ENCODE results near the gene C9orf50.
A peak's percentile ranks its signal among the peaks of the same experiment; 100 is the strongest.

The C9orf50 gene

DNA sequence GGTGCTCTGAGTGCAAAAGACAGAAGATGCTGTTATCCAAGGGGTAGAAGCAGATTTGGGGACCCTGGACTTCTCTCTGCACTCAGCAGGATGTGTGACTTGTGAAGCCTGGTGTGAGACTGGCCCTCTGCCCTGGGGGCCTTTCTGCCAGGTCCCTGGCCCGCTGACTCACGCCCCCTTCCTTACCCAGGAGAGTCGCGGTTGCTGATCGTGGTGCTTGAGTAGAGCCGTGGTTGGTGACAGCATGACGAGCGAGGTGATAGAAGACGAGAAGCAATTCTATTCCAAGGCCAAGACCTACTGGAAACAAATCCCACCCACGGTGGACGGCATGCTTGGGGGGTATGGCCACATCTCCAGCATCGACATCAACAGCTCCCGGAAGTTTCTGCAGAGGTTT is 11.6 kb upstream of the C9orf50 start:
- no peak for FAIRE-seq
- no peak for DNase-seq (ENCODE audit: insufficient read length, low spot score)

- DNase-seq (ENCODE audit: insufficient read length, low spot score) (no peak), FAIRE-seq (no peak)
These were observed 10.8 kb upstream of the C9orf50 start for GRCh38 chr9:129631674-129632129.

- FAIRE-seq (no peak), DNase-seq (ENCODE audit: insufficient read length, low spot score) (no peak)
These were observed 10.2 kb upstream of the C9orf50 start for GRCh38 chr9:129630967-129631673.

DNA sequence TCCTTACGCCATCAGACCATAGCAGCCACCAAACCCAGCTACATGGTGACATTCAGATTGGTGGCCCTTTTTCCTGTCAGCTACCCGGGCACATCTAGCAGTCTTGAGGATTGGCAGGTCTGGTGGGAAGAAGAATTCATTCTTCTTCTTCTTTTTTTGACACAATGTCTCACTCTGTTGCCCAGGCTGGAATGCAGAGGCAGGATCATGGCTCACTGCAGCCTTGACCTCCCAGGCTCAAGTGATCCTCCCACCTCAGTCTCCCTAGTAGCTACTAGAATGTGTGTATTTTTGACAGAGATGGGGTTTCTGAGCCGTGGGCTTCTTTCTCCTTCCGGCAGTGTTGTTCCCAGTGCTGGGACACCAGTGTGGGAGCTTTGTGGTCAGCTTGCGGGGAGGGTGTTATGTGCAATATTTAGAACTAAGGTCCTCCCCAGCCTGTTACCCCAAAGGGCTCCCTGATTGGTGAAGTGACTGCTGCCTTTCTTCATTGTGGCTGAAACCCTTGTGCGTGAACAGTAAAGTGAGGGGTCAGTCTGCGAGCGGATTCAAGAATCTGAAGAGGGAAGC is 8.4 kb upstream of the C9orf50 start:
- no peak for FAIRE-seq

DNA sequence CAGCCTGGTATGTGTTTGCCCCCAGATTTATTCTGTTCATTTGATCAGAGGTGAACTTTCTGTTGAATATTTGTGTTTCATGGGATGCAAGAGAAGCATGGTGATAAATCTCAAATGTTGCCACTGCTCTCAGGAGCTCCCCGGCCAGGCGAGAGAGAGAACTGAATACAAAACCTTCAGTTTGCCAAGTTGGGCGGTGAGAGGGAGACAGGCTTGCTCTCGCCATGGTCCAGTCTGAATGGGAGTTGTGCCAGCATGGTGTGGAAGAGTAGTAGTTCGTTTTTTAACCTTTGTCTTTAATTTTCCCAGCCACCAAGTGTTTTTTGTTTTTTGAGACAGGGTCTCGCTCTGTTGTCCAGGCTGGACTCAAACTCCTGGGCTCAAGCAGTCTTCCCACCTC is 7.8 kb upstream of the C9orf50 start:
- DNase-seq (ENCODE audit: insufficient read length, low spot score), result no peak
- FAIRE-seq, result no peak

More for the DNA sequence above, 8.4 kb upstream of the C9orf50 start:
- no peak for DNase-seq (ENCODE audit: insufficient read length, low spot score)

GRCh38 chr9:129627556-129628440 is 6.9 kb upstream of the C9orf50 start:
- DNase-seq (ENCODE audit: insufficient read length, low spot score), result no peak
- no peak for FAIRE-seq

GRCh38 chr9:129626625-129627284 is 5.9 kb upstream of the C9orf50 start:
- no peak for DNase-seq (ENCODE audit: insufficient read length, low spot score)
- no peak for FAIRE-seq

GRCh38 chr9:129626079-129626624 is 5.3 kb upstream of the C9orf50 start, which contains the start of gene NTMT1:
TSS of gene NTMT1 (plus strand) at chr9:129626163. CDS start at chr9:129632704, 6,541 bp downstream.
- peak; percentile 68 for DNase-seq (ENCODE audit: insufficient read length, low spot score)
- FAIRE-seq, result no peak

DNA sequence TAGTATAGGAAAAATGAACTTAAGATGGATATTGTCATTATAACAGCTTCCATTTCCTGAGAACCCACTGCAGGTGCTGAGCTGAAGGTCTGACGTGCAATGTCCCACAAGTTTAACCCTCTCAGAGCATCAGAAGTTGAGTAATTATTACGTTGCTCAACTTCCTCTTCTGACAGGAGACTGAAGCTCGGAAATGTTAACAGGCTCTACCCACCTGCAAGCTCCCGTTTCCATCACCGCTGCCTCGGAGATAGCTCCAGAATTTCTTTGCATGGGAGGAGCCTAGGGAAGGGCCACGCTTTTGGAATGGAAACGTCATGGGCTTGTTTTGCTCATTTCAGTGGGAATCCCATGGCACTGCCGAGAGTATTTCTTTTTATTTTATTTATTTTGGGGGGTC is 4.0 kb upstream of the C9orf50 start:
- no peak for FAIRE-seq
- DNase-seq (ENCODE audit: insufficient read length, low spot score), result no peak

- FAIRE-seq, result no peak
- DNase-seq (ENCODE audit: insufficient read length, low spot score), result peak; percentile 48
These were observed 3.4 kb upstream of the C9orf50 start for GRCh38 chr9:129624168-129624759.

DNA sequence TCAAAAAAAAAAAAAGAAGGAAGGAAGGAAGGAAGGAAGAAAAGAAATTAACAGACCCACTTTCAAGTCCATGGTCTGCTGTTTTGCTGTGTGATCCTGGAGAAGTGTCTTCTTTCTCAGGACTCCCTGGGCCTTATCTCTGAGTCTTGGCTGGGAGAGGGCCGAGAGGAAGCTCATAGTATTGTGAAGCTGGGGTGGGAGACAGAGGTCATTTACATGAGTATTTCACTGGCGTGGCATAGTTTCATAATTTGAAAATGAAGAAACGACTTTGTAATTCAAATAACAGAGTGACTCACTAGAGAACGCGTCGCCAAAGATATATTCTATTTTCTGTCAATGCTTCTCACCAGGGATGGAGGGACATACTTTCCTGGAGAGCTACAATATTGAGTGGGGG is 2.4 kb upstream of the C9orf50 start:
- DNase-seq (ENCODE audit: insufficient read length, low spot score) (no peak), FAIRE-seq (no peak)

DNA sequence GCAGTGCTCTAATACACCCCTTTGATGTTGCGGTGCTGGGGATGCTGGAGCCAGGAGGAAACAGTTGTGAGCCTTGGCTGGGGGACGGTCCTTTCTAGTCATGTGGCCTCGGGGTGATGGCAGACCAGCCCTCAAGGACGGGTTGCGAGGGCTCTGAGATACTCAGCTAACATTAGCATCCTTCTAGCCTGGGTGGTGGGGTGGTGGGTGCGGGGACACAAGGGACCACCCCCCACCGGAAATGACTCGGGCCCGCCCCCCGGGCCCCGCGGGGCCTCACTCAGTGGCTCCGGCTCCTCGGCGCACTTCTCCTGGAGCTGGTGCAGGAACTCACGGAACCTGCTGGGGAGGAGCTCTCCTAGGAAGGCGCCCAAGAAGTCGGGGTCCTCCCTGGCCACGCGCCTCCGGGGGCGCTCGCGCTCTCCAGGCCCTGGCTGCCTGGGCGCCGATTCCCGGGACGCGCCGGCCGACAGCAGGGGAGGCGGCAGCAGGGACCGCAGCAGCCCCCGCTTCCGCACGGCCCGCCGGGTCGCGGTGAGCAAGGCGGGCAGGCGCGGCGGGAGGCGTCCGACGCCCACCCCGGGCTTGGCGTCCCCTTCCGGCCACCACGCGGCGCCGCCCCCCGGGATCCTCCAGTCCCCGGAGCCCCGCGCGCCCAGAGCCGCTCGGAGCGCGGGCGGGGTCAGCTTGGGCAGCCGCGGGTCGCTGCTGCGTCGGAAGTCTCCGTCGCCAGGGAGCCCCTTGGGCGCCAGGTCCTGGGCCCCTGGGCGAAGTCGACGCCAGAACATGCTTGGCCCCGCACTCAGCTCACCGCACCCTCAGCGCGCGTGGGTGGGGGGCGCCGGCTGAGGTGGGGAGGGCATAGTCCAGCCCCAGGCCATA is 873 bp downstream of the C9orf50 start:
- no peak for DNase-seq (ENCODE audit: insufficient read length, low spot score)
- FAIRE-seq, result no peak

DNA sequence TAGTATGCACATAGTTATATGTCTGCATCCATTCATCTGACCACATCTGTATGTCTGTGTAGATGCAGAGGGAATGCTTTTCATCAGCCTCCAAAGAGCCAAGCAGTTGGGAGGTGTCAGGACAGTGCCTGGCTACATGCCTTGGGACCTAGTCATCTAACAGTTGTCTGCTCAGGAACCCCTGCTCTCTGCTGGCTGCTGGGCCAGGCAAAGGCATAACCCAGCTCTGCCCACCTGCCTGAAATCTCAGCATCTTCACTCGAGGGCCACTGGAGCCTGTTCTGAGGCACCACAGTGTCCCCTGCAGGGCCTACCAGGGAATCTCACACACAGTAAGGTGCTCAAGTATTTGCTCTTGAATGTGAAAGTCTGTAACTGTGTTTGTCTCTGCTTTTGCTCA is 3.7 kb downstream of the C9orf50 start:
- FAIRE-seq (peak; percentile 55), DNase-seq (ENCODE audit: insufficient read length, low spot score) (peak; percentile 41)

DNA sequence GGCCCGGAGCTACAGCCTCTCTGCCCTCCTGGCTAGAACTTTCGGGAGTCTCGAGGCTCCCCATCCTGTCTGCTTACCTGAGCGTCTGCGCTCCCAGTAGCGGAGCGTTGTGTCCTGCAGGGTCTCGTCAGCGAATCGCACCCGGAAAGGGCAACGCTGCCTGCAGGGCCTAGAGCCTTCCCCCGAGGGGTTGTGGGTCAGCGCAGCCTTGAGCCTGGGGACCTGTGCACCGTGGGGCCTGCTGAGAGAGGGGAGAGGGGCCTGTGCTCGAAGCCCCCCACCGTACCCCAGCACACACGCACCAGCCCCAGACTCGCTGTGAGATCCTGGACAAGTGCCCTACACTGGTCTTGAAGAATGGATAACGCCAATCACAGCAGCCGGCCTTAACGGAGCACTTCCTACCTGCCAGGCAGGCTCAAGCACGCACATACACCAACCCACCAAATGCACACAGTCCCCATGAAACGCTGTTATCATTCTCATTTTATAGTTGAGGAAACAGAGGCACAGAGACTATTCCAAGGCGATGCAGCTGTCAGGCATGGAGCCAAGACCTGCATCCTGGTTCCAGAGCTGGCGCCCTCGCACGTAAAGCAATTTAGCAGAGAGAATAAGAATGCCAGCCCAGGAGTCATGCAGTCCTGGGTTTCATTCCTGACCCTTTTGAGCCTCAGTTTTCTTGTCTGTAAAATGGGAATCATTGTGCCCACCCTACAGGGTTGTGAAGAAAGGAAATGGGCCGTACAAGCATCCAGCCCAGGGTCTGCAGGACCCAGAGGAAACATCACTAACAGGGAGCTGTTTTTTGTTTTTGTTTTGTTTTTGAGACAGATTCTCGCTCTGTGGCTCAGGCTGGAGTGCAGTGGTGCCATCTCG is 5.3 kb downstream of the C9orf50 start:
- DNase-seq (ENCODE audit: insufficient read length, low spot score) (no peak), FAIRE-seq (no peak)

- FAIRE-seq (no peak), DNase-seq (ENCODE audit: insufficient read length, low spot score) (no peak)
These were observed 6.0 kb downstream of the C9orf50 start for GRCh38 chr9:129614932-129615331.

- DNase-seq (ENCODE audit: insufficient read length, low spot score) (no peak), FAIRE-seq (no peak)
These were observed 7.3 kb downstream of the C9orf50 start for GRCh38 chr9:129613520-129614175.

- FAIRE-seq, result no peak
- no peak for DNase-seq (ENCODE audit: insufficient read length, low spot score)
These were observed 7.9 kb downstream of the C9orf50 start for GRCh38 chr9:129612815-129613519.
